Stimulated activated CD4-positive, alpha-beta T cell treated with anti-CD3 and anti-CD28 coated beads, TNF-alpha, amount 100 ng/mL, for 48 hours (primary cell): ENCODE results near the gene PCBP2.

Experiments
- DNase-seq, 3 donors: peaks; one replicate each; pipeline ENCODE4 v3.0.0-alpha.2; 2020; ENCODE audit warnings: low read depth in 3 of 3

The PCBP2 gene

GRCh38 chr12:53508534-53509170 is 56.8 kb downstream of the PCBP2 start:
- DNase-seq: peak; percentile 72 to 78 (median 73)

GRCh38 chr12:53510181-53510812 is 58.4 kb downstream of the PCBP2 start:
- no peak for DNase-seq

- no peak for DNase-seq
Observed at GRCh38 chr12:53513712-53514410, 62.0 kb downstream of the PCBP2 start.

GRCh38 chr12:53514628-53515290 is 62.9 kb downstream of the PCBP2 start:
- no peak for DNase-seq

GRCh38 chr12:53515291-53515680 is 63.4 kb downstream of the PCBP2 start:
- DNase-seq: no peak

GRCh38 chr12:53516758-53517455 is 65.0 kb downstream of the PCBP2 start:
- no peak for DNase-seq

- no peak for DNase-seq
Observed at GRCh38 chr12:53518381-53518780, 66.5 kb downstream of the PCBP2 start.

- DNase-seq: no peak
Observed at GRCh38 chr12:53523131-53523530, 71.2 kb downstream of the PCBP2 start.

- DNase-seq: no peak
Observed at GRCh38 chr12:53524476-53524875, 72.6 kb downstream of the PCBP2 start.

- no peak for DNase-seq
Observed at GRCh38 chr12:53530061-53530460, 78.2 kb downstream of the PCBP2 start.
